AG04449 (cell line): Measurements from ENCODE around the gene FANCC.

Source experiments
- CTCF ChIA-PET: fragments of 350-600 bp; formaldehyde crosslinking; extraction: SDS; loops from one replicate; lab custom pipeline; 2021; ENCODE audit warnings: antibody characterized with exemption; lab: Yijun Ruan, JAX
- POLR2A ChIA-PET: fragments of 400-600, 350-600 bp; formaldehyde crosslinking; extraction: SDS; loops from one replicate; lab custom pipeline; 2020; ENCODE audit warnings: antibody characterized with exemption, inconsistent platforms; lab: Yijun Ruan, JAX
- DNase-seq: peaks from one replicate; pipeline ENCODE4 v3.0.0-alpha.2; 2010; ENCODE audit warnings: low read depth, low spot score
- H3K4me3 ChIP-seq: 2 replicates; pipeline ENCODE4 v1.5.1; 2011; ENCODE audit warnings: low read depth, mild to moderate bottlenecking, control low read depth, low read length
- TF ChIP-seq, protein P1 (sequence below): IDR thresholded peaks from one replicate; pipeline ENCODE4 v1.5.1; 2011; ENCODE audit warnings: mild to moderate bottlenecking, moderate library complexity, low read length, control low read depth, inconsistent platforms; ENCODE audit not compliant: insufficient read depth; ENCODE audit errors: missing control alignments

FANCC gene

DNA sequence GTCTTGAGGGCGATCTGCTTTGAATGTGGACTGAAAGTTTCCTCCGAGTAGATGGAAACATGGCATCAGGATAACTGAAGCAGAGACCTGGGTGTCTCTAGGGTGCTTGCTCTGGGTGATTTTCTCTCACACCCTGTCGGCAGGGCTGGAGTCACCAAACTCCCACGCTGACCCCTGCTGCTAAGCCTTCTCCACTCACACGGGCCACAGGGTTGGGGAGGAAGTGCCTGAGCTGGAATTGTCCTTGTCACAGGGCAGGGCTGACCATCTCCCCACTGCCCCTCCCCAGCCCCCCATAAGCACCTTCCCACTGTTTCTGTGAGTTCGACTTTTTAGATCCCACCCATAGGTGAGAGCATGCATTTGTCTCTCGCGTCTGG lies 212.9 kb downstream of the FANCC start:
- no peak for DNase-seq
- POLR2A ChIA-PET, result no interaction called here
- no peak overlapping the region for H3K4me3 ChIP-seq
- TF ChIP-seq, protein P1, sequence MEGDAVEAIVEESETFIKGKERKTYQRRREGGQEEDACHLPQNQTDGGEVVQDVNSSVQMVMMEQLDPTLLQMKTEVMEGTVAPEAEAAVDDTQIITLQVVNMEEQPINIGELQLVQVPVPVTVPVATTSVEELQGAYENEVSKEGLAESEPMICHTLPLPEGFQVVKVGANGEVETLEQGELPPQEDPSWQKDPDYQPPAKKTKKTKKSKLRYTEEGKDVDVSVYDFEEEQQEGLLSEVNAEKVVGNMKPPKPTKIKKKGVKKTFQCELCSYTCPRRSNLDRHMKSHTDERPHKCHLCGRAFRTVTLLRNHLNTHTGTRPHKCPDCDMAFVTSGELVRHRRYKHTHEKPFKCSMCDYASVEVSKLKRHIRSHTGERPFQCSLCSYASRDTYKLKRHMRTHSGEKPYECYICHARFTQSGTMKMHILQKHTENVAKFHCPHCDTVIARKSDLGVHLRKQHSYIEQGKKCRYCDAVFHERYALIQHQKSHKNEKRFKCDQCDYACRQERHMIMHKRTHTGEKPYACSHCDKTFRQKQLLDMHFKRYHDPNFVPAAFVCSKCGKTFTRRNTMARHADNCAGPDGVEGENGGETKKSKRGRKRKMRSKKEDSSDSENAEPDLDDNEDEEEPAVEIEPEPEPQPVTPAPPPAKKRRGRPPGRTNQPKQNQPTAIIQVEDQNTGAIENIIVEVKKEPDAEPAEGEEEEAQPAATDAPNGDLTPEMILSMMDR, result no peak
- CTCF ChIA-PET, result interaction anchor here (1.2 kb wide), 1 partner anchor 8 kb away, joined by 4 read pairs; no protein-coding TSS in a partner anchor

DNA sequence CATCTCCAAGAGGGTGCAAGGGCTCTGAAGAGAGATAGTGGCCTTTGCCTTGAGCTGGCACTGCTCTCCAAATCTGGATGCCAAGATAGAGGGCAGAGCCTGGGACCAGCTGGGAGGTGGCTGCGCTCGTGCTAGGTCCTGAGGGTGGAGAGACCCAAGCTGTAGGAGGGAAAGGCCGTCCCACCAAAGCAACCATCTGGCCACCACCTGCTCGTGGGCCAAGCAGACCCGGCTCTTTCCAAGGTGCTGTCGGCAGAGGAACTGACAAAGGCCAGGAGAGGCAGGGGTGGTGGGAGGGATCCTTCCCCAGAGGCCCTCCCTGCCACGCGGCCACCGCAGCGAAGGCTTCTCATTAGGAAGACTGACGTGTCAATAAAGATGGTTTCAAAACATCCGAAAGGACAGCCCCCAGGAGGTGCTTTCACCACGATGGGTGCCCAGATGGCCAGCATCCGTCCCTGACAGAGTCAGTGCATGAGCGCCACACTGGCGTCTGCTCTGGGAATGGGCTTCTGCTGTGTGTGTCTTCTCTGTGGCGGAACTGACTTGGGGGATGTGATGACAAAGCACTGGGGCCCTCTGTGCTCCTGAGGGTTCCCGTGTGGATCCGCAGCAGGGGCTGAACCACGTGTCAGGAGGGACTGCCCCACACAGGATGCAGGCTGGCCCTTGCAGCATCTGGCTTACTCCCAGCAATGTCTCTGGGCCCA lies 213.5 kb downstream of the FANCC start:
- ChIA-PET CTCF (interaction anchor here (0.9 to 1.2 kb wide), 3 partner anchors 8 to 422 kb away, joined by 4 read pairs; no protein-coding TSS in a partner anchor), POLR2A (interaction anchor here (0.6 kb wide), 1 partner anchor 11 kb away, joined by 3 read pairs; no protein-coding TSS in a partner anchor)
- no peak for DNase-seq
- TF ChIP-seq, protein P1, result no peak
- no peak overlapping the region for H3K4me3 ChIP-seq

DNA sequence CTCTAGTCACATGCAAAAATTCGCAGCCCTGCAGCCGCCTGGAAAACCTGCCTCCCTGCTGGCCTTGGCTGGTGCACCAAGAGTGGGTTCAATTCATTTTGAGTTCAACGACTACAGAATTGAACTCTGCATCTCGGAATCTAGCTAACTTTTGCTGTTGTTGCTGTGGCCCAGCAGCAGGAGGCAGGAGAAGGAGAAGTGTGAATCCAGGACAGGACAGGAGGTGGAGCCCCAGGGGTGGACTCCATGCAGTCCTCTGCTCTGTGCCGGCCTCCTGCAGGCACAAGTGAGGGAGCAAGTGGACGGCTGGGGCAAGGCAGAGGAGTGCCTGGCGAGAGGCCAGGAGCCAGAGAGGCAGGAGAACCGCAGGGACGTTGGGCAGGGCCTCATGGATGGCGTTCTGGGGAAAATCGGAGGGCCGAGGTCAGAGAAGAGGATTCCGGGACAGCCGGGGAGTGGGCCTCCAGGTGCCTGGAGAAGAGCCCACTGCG lies 214.2 kb downstream of the FANCC start:
- CTCF ChIA-PET, result interaction anchor here (0.9 to 1.6 kb wide), 4 partner anchors 14 to 422 kb away, joined by 3 to 4 read pairs (median 4); no protein-coding TSS in a partner anchor
- DNase-seq, result no peak
- POLR2A ChIA-PET, result interaction anchor here (0.6 kb wide), 1 partner anchor 10 kb away, joined by 3 read pairs; no protein-coding TSS in a partner anchor
- no peak overlapping the region for H3K4me3 ChIP-seq
- TF ChIP-seq, protein P1, result peak; percentile 40

DNA sequence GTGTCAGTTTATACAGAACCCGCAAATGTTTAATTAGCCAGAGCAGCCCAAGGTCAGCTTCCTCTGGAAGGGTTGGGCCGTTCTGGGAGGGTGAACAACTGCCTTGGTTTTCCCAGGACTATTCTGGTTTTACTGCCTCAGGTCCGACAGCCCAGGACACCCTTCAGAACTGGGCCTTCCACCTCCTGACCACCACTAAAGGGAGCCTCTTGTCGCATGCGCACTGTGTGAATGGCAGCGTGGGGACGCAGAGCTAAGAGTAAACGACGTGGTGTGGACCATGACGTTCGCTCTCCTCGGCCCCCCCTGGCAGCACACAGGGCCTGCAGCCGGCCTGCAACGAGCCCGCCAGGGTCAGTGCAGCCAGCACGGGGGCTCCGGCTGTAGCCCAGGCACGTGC lies 214.9 kb downstream of the FANCC start:
- TF ChIP-seq, protein P1, result no peak
- CTCF ChIA-PET, result interaction anchor here (1.0 to 1.6 kb wide), 3 partner anchors 13 to 23 kb away, joined by 3 to 4 read pairs (median 3); no protein-coding TSS in a partner anchor
- no peak overlapping the region for H3K4me3 ChIP-seq
- POLR2A ChIA-PET, result no interaction called here
- no peak for DNase-seq

DNA sequence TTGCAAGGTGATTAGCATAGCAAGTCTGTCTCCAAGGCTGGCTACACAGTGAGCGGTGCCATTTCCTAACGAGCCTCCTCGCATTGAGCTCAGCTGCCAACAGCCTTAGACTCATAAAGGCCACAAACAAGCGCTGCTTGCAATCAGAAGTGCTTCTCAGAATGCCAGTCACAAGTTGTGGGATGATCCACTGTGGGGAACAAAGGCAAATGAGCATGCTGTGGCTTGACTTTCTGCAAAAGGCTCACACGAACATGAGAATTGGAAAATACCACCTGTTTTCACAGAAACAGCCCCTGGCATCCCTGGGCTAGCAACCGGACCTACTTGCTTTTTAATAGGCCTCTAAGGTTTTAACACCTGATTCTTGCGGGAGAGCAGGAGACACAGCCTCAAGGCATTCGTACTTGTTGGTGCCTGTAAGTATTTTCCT lies 215.5 kb downstream of the FANCC start:
- H3K4me3 ChIP-seq, result no peak overlapping the region
- POLR2A ChIA-PET, result no interaction called here
- CTCF ChIA-PET, result interaction anchor here (1.0 to 1.6 kb wide), 3 partner anchors 13 to 23 kb away, joined by 3 to 4 read pairs (median 3); no protein-coding TSS in a partner anchor
- no peak for DNase-seq
- TF ChIP-seq, protein P1, result no peak

DNA sequence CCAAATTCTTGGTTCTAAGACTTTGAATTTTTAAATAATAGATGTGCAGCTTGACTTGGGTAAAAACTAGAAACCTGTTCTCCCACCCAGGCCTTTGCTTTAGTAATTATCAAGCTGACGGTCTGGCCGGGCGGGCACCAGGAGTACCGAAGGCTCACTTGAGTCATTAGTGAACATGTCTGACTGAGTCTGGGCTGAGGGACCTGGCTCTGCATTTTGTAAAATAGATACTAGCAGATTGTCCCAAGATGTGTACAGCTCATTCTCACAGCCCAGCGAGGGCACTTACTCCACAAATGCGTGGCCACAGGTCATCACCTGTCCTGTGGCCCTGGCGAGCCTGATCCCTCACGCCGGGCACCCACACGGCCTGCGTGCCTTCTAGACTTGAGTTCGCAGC lies 216.2 kb downstream of the FANCC start:
- DNase-seq, result no peak
- no peak overlapping the region for H3K4me3 ChIP-seq
- ChIA-PET CTCF (interaction anchor here (0.6 to 1.2 kb wide), 4 partner anchors 18 to 420 kb away, joined by 3 to 4 read pairs (median 4); no protein-coding TSS in a partner anchor), POLR2A (no interaction called here)
- TF ChIP-seq, protein P1, result no peak
